Panc1 (cell line): Measurements from ENCODE around the gene TULP4. TPM values are rescaled to one million over a fixed set of nuclear protein-coding genes. Genes with fewer than 3 reads are reported as not detected.
A peak's percentile ranks its signal among the peaks of the same experiment; 100 is the strongest.
"Not testable (repeated sequence)": the region's sequence is repeated elsewhere in the genome, so short reads cannot be mapped to it uniquely, and the experiment has no call there.

Experiments used
- ATAC-seq: fragments of 200-7000 bp; cut with Tn5 transposase; 2 replicates; pipeline ENCODE4 v1.9.1; 2020; ENCODE audit warnings: mild to moderate bottlenecking, moderate library complexity
- BruUV-seq: library from RNA; stranded (reverse); fragments of 400-500 nt; replicated peaks from 2 replicates; lab custom pipeline; 2021; lab: Mats Ljungman, UMichigan
- CTCF ChIA-PET: fragments of 300-600 bp; sonication (Branson Sonifier 250); formaldehyde crosslinking; loops from one replicate; lab custom pipeline; 2022; ENCODE audit warnings: antibody characterized with exemption; lab: Charles Lee
- POLR2A ChIA-PET: fragments of 300-600 bp; sonication (Branson Sonifier 250); formaldehyde crosslinking; loops from one replicate; lab custom pipeline; 2022; ENCODE audit warnings: antibody characterized with exemption; lab: Charles Lee
- DNase-seq: peaks from one replicate; pipeline ENCODE4 v3.0.0-alpha.2; 2010; ENCODE audit warnings: low read depth, low spot score
- H3K27ac ChIP-seq: 2 replicates; pipeline ENCODE4 v1.5.1; 2011; ENCODE audit warnings: mild to moderate bottlenecking, low read length, inconsistent platforms
- H3K27me3 ChIP-seq: fragments of 200-500 bp; sonication (Bioruptor generic); 2 replicates; pipeline ENCODE4 v1.6.0; 2014; ENCODE audit warnings: low read length, inconsistent platforms; ENCODE audit not compliant: control insufficient read depth, insufficient read depth
- H3K36me3 ChIP-seq: fragments of 200-500 bp; sonication (Bioruptor generic); 2 replicates; pipeline ENCODE4 v1.5.1; 2014; ENCODE audit warnings: inconsistent platforms, mild to moderate bottlenecking, low read length, moderate library complexity; ENCODE audit not compliant: control insufficient read depth, insufficient read depth
- H3K4me1 ChIP-seq: 2 replicates; pipeline ENCODE4 v1.5.1; 2011; ENCODE audit warnings: inconsistent platforms, mild to moderate bottlenecking, low read length, moderate library complexity; ENCODE audit not compliant: control insufficient read depth, insufficient read depth
- H3K4me3 ChIP-seq, 2 experiments: 2 replicates each; pipeline ENCODE4 v1.5.1; 2011 to 2012; ENCODE audit warnings: low read depth in 2 of 2, low read length in 2 of 2, mild to moderate bottlenecking in 2 of 2, inconsistent platforms in 1 of 2, moderate library complexity in 1 of 2
- H3K9me3 ChIP-seq: fragments of 200-500 bp; sonication (Bioruptor generic); 2 replicates; pipeline ENCODE4 v1.5.1; 2014; ENCODE audit warnings: low read depth, mild to moderate bottlenecking, inconsistent platforms, low read length, moderate library complexity; ENCODE audit not compliant: control insufficient read depth, insufficient read depth
- CTCF ChIP-seq: fragments of 450-650 bp; IDR thresholded peaks from 2 replicates; pipeline ENCODE4 v1.5.1; 2017; ENCODE audit warnings: mild to moderate bottlenecking
- POLR2AphosphoS5 ChIP-seq: IDR thresholded peaks from 2 replicates; pipeline ENCODE4 v1.6.1; 2012; ENCODE audit warnings: mild to moderate bottlenecking, low read depth, low read length, moderate library complexity
- REST ChIP-seq, 2 experiments: IDR thresholded peaks; 2 replicates each; pipeline ENCODE4 v1.6.1; 2011 to 2012; ENCODE audit warnings: low read depth in 2 of 2, control low read depth in 1 of 2, low read length in 1 of 2, mild to moderate bottlenecking in 1 of 2, moderate library complexity in 1 of 2; ENCODE audit not compliant: insufficient read depth in 1 of 2
- TCF7L2 ChIP-seq: IDR thresholded peaks from 2 replicates; pipeline ENCODE4 v1.6.1; 2011; ENCODE audit warnings: mild to moderate bottlenecking, low read depth, low read length, inconsistent platforms
- in situ Hi-C: cut with HindIII; loops from 2 replicates; pipeline ENCODE4 v1.10.0; 2016; ENCODE audit warnings: low sequenced_read_pairs, low pct_unique_long_range_greater_than_20kb
- intact Hi-C: fragments of 100-400 bp; cut with micrococcal nuclease; formaldehyde crosslinking; loops from one replicate; pipeline ENCODE4 v1.10.0; 2022; ENCODE audit not compliant: unreplicated experiment
- total RNA-seq: library from RNA; stranded (reverse); gene quantifications from one replicate; pipeline ENCODE4 v1.2.1, GENCODE V29; 2021; ENCODE audit not compliant: unreplicated experiment

Gene TULP4
- total RNA-seq, 1 experiment from 2014 or later, result 105 TPM

GRCh38 chr6:158467923-158468322 lies 155.7 kb downstream of the TULP4 start:
- Histone ChIP-seq H3K4me3 (no peak overlapping the region), H3K27me3 (no peaks in the 10 kb centered on the region), H3K36me3 (peaks cover 3% of the 10 kb centered on the region; the same call in 1 of the 2 replicates), H3K4me1 (no peaks in the 10 kb centered on the region), H3K27ac (no peak overlapping the region), H3K9me3 (no peaks in the 10 kb centered on the region)
- DNase-seq (no peak), ATAC-seq (no peak)
- in situ Hi-C loops (no loop called here), intact Hi-C loops (no loop called here)
- CTCF ChIA-PET, result no interaction called here
- TF ChIP-seq TCF7L2 (peak; percentile 64), REST (IDR thresholded peaks at IDR 0.05; ENCODE audit: insufficient read depth in 1 of 2, low read depth in 2 of 2, low read length in 1 of 2) (no peak)
- BruUV-seq, result no TSS peak
- POLR2A ChIA-PET, result no interaction called here

- TF ChIP-seq CTCF (peak; percentile 38), POLR2AphosphoS5 (no peak)
- in situ Hi-C loops, result no loop called here
- no TSS peak for BruUV-seq
- ATAC-seq (no peak), DNase-seq (no peak)
- peaks cover 2% of the 10 kb centered on the region; the same call in 1 of the 2 replicates for H3K36me3 ChIP-seq
- ChIA-PET POLR2A (no interaction called here), CTCF (no interaction called here)
- H3K9me3 ChIP-seq, result no peaks in the 10 kb centered on the region
- no peaks in the 10 kb centered on the region for H3K27me3 ChIP-seq
- intact Hi-C loops, result no loop called here
- no peak overlapping the region for H3K4me3 ChIP-seq
- no peak overlapping the region for H3K27ac ChIP-seq
- H3K4me1 ChIP-seq, result no peaks in the 10 kb centered on the region
Measured at GRCh38 chr6:158468666-158469065, 156.4 kb downstream of the TULP4 start.

- CTCF ChIA-PET, H3K9me3 ChIP-seq, H3K27ac ChIP-seq, BruUV-seq, DNase-seq, H3K4me3 ChIP-seq, ATAC-seq, intact Hi-C loops, H3K36me3 ChIP-seq, POLR2A ChIA-PET, H3K4me1 ChIP-seq, H3K27me3 ChIP-seq, in situ Hi-C loops: not testable (repeated sequence)
Measured at GRCh38 chr6:158470023-158470422, 157.8 kb downstream of the TULP4 start.
